ELR (cell line): ENCODE measurements around the gene BMERB1.

Source experiments
- DNase-seq: peaks from one replicate; pipeline ENCODE4 v3.0.0-alpha.2; 2015; ENCODE audit warnings: low read depth

The BMERB1 gene

DNA sequence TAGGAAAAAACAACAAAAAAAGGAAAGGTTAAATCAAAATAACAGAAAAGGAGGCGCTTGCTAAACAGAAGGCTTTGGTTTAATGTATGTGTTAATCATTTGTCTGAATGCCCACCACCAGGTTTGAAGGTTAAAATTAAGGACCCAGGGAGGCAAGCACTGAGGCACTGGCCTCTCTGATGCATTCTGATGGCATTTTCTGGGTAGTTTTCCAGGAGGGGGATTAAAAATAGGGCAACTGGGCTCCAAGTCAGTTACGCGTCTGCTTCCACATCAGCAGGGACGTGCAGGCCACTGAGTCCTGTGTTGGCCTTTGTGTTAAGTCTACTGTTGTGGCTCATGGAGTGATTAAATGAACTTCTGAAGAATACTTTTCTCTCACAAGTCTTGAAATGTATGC, 181.6 kb downstream of the BMERB1 start:
- no peak for DNase-seq

DNA sequence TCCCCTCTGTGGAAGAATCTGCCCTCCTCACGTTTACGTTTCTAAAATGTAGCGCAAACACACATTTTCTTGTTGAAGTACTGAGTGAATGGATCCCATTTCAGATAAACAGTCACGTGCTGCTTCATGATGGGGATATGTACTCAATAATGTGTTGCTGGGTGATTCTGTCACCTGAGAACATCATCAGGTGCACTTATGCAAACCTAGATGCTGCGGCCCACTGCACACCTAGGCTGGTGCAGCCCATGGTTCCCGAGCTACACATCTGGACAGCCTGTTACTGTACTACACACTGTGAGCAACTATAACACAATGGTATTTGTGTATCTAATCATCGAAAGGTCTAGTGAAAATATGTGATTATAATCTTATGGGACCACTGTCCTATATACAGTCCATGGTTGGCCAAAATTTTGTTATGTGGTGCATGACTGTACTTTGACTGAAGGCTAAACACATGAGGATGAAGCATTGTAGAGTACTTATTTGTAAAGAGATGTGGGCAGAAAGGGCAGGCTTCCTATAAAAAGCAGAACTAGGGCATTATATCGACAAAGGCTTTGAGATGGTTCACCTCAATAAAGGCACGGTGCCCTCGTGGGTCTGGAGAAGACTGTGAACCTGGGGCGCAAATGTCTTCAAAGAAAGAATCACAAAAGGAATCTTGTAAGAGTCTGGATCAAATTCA, 182.2 kb downstream of the BMERB1 start:
- no peak for DNase-seq

DNA sequence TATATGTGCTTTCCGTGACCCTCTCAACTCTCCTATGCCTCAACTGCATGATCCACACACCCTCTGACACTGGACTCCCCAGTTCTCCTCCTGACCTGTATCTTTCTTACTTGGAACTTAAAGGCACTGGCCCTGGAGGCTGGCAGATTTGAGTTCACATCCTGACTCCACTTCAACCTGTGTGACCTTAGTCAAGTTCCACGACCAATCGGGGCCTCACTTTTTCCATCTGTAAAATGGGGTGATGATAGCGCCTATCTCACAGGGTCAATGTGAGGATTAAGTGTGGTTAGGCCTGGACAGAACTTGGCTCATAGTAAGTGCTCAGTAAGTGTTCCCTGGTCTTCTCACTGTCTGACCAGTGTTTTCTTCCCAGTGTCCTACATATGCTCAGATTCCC, 183.5 kb downstream of the BMERB1 start:
- no peak for DNase-seq

DNA sequence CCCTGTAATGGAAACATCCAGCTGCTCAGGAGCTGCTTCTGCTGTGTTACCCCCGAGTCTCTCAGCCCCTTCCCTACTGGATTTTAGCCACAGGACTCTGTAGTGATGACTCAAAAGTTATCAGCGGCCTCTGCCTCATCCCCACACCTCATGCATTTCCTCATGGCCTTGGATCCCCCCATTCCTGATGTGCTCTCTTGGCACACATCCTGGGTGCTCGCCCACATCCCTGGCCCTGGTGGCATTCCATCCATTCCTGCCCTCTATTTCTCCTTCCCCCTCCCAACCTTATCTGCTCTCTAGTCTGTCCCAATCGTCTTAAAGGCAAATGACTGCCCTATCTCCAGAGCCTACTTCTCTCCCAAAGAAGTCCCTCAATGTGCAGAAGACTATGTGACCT, 184.0 kb downstream of the BMERB1 start:
- DNase-seq: peak; percentile 47

DNA sequence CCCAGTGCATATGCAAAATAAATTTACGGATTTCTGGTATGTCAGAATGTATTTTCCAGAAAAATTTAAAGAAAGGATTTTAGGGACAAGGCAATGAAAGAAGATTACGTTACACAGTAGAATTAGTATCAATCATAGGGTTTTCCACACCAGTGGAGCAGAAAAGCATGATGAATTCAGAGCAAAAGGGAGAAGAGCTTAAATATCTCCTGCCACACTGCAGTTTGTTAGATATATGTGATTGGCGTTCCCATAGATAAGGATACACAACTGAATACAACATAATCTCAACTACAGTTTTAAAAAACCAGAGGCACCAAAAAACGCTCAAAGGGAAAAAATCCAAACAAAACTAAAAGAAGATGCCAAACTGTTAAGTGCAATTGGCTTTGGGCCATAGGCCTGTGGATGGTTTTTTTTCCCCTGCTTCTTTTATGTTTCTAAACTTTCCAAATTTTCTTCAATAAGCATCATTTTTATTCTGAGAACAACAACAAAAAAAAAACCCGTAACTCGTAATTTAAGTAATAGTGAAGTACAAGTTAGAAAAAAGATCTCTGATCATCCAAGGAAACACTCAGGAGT, 186.3 kb downstream of the BMERB1 start:
- no peak for DNase-seq

DNA sequence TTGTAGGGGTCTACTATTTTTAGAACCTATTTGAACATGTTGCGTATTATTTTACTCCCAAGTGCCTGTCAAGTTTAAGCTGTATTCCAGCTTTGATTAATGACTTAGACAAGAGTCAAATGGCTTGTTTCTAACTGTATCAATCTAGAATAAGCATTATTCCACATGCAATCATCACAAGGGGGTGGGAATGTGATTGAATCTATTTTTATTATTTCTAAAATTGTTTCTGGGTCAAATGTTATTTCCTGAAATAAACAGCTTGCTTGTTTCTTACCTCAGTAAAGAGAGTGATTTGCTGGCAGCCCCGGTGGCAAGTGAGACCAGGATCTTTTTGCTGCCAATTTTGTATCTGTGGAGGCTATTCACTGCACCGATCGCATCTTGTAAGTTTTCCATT, 187.1 kb downstream of the BMERB1 start:
- DNase-seq: no peak

DNA sequence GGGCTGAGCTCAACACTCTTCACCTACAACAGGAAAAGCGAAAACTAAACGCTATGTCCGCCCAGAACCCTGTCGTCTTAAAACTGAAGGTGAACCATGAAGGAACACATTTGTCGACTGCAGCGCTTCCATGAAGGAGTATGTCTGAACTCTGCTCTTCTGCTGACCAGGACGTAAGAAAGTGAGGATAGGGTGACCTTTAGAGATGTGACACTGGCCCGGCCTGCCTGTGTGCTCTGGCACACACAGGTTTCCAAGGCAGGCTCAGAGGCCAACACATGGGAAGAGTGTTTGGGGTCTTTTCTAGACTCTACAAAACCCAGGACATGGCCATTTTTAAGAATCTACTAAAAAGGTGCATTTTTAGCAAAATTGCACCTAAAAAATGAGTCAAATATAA, 187.5 kb downstream of the BMERB1 start:
- no peak for DNase-seq

DNA sequence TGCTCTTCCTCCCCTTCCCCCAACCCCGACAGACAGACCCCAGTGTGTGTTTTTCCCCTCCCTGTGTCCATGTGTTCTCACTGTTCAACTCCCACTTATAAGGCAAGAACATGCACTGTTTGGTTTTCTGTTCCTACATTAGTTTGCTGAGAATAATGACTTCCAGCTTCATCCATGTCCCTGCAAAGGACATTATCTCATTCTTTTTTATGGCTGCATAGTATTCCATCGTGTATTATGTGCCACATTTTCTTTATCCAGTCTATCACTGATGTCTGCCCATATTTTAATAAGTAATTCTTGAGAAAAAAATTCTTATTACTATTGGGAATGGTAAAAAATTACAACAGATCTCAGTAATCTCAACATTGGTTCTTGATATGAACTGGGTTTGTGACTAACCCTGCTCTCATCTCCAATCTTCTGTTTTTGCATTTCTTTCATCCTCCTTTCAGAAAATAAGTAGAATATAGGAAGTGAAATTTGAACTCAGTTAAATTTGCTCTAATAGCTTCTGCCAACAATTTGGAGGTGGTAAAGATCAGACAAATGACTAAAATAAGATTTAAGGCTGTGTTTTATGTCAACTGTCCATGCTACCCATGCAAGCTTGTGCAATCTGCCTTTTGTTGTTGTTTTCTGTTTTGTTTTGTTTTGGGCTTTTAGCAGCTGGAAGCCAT, 197.5 kb downstream of the BMERB1 start:
- no peak for DNase-seq

DNA sequence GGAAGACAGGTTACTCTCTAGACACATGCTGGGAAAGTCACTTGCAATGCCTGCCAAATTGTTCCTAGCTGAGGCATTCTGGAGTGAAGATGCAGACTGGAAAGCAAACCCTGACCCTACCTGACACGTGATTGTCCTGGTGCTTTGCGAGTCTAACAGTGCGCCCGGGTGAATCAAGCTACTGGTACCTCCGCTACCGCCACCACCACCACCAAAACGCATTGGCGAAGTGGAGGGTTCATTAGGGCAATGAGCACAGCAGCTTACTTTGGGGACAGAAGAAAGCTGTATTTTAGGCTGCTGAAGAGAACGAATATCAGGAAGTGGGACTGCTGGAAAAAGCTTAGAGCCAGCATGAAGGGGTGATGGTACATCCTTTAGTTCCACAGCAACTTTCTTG, 201.5 kb downstream of the BMERB1 start:
- no peak for DNase-seq

DNA sequence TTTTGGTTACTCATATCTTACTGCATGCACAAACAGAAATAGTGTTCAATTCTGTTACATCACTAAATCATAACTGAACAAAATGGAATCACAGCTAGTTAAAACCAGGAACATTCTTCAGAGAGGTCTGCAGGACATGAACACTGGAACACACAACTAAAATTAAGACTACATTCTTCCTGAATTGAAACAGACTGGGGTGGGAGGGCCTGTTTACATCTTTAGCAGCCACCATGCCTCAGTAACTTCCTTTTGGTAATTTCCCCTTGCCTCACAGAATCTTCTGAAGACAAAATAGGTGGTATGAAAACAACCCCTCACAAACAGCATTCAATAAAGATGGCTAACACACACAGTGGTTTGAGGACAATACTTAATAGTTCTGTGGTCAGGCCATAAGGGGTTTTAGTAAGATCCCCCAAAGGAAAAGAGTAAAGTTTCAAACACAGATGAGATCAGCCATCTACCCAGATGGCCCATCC, 202.0 kb downstream of the BMERB1 start:
- no peak for DNase-seq
